Activated CD4-positive, alpha-beta memory T cell treated with anti-CD3 and anti-CD28 coated beads, Interleukin-2, amount 10 ng/mL, durations not matched to agents 7 days and 5 days (primary cell): ENCODE data around the gene RAD51B. TPM values are rescaled to one million over a fixed set of nuclear protein-coding genes. Genes with fewer than 3 reads are reported as not detected.

ENCODE experiments used
- CTCF ChIA-PET: fragments of 350-600 bp; sonication (Branson Sonifier 250); formaldehyde crosslinking; loops from one replicate; lab custom pipeline; 2021; ENCODE audit warnings: antibody characterized with exemption, inconsistent platforms; lab: Charles Lee
- POLR2A ChIA-PET: fragments of 350-600 bp; sonication (Branson Sonifier 250); formaldehyde crosslinking; loops from one replicate; lab custom pipeline; 2021; ENCODE audit warnings: antibody characterized with exemption; lab: Charles Lee
- DNase-seq: peaks from one replicate; pipeline ENCODE4 v3.0.0-alpha.2; 2020
- H3K27ac Mint-ChIP-seq: one replicate; pipeline ENCODE4 v1.8.0; 2021; ENCODE audit warnings: mild to moderate bottlenecking, mixed read lengths
- H3K27me3 Mint-ChIP-seq: one replicate; pipeline ENCODE4 v1.8.0; 2021; ENCODE audit warnings: mixed read lengths
- H3K36me3 Mint-ChIP-seq: one replicate; pipeline ENCODE4 v1.8.0; 2021; ENCODE audit warnings: low read depth, mixed read lengths
- H3K4me1 Mint-ChIP-seq: one replicate; pipeline ENCODE4 v1.8.0; 2021; ENCODE audit warnings: mixed read lengths
- H3K4me3 Mint-ChIP-seq: one replicate; pipeline ENCODE4 v1.8.0; 2021; ENCODE audit warnings: mild to moderate bottlenecking, mixed read lengths
- H3K9me3 Mint-ChIP-seq: one replicate; pipeline ENCODE4 v1.8.0; 2021; ENCODE audit warnings: mixed read lengths
- total RNA-seq, 2 experiments: library from RNA; stranded (reverse); gene quantifications; one replicate each; pipeline ENCODE4 v1.2.3, GENCODE V29; 2021

RAD51B gene
- total RNA-seq, 2 experiments from 2014 or later = 33.1 to 40.8 TPM

DNA sequence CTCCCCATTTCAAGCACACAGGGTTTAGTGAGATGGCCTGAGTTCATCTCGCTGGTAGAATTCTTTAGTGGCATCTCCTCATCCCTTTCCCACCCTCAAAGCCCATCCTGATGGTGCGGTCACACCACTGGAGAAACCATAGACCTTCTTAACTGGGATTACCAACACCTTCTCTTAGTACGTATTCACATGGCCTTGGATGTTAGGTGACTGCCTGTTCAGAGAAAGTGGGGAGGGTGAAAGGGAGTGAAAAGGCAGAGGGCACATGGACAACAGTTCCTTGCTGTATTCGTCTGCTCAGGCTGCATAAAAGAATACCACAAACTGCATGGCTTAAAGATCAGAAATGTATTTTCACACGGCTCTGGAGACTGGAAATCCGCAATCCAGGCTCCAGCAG, 667.2 kb downstream of the RAD51B start:
- Mint-ChIP-seq H3K4me1 (peaks cover 32% of the 10 kb centered on the region), H3K9me3 (no peaks in the 10 kb centered on the region), H3K27me3 (no peaks in the 10 kb centered on the region), H3K36me3 (no peaks in the 10 kb centered on the region), H3K4me3 (no peak overlapping the region), H3K27ac (no peak overlapping the region)
- CTCF ChIA-PET = no interaction called here
- POLR2A ChIA-PET = no interaction called here
- no peak for DNase-seq

DNA sequence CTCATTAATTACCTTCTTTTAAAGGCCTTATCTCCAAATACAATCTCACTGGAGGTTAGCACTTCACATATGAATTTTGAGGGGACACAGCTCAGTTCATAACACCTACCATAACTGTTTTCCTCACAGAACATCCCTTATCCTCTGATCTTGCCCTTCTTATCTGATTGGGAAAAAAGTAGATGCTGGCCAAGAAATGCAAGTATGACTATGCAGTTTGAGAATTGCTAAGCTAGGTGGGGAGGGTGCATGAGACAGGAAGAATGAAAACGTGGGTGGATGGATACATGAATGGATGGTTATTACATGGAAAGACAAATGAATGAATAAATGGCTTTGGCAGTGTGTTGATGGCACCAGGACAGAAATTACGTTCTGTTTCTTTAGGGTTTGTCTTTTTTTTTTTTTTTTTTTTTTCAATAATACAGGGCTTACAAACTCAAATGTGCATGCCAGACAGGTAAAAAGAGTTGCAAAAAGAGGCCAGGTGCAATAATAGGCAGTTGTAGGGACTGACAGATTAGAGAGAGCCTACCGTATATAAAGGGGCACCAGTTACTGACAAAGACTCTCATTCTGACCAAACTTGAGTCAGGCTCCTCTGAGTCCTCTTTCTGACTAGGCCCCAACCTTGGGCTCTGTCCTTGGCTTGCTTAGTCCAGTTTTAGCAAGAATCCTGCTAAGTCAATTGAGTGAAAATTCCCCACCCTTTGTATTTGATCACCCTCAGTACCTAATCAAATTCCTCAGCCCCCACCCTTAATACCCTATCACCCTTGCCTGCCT, 668.4 kb downstream of the RAD51B start:
- Mint-ChIP-seq H3K27me3 (no peaks in the 10 kb centered on the region), H3K4me1 (peaks cover 27% of the 10 kb centered on the region), H3K27ac (no peak overlapping the region), H3K9me3 (no peaks in the 10 kb centered on the region), H3K4me3 (no peak overlapping the region), H3K36me3 (no peaks in the 10 kb centered on the region)
- ChIA-PET POLR2A (no interaction called here), CTCF (no interaction called here)
- no peak for DNase-seq

DNA sequence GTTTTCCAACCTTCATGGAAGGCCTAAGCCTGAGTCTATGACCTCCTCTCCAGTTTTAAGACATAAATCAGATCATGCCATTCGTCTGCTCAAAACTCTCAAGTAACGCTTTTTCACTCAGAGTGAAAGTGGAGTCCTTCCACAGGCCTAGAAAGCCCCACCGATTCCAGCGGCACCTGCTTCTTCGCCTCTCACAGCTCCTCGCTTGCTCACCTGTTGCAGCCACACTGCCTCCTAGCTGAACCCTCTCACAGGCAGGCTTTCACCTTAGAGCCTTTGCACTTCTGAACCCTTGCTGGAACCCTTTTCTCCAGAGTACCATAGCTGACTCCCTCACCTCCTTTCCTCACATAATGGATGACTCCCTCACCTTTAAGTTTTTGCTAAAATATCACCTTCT, 672.2 kb downstream of the RAD51B start:
- H3K27me3 Mint-ChIP-seq = no peaks in the 10 kb centered on the region
- CTCF ChIA-PET = no interaction called here
- DNase-seq = no peak
- no peaks in the 10 kb centered on the region for H3K36me3 Mint-ChIP-seq
- no peaks in the 10 kb centered on the region for H3K9me3 Mint-ChIP-seq
- no peak overlapping the region for H3K27ac Mint-ChIP-seq
- peaks cover 6% of the 10 kb centered on the region for H3K4me1 Mint-ChIP-seq
- POLR2A ChIA-PET = no interaction called here
- no peak overlapping the region for H3K4me3 Mint-ChIP-seq

DNA sequence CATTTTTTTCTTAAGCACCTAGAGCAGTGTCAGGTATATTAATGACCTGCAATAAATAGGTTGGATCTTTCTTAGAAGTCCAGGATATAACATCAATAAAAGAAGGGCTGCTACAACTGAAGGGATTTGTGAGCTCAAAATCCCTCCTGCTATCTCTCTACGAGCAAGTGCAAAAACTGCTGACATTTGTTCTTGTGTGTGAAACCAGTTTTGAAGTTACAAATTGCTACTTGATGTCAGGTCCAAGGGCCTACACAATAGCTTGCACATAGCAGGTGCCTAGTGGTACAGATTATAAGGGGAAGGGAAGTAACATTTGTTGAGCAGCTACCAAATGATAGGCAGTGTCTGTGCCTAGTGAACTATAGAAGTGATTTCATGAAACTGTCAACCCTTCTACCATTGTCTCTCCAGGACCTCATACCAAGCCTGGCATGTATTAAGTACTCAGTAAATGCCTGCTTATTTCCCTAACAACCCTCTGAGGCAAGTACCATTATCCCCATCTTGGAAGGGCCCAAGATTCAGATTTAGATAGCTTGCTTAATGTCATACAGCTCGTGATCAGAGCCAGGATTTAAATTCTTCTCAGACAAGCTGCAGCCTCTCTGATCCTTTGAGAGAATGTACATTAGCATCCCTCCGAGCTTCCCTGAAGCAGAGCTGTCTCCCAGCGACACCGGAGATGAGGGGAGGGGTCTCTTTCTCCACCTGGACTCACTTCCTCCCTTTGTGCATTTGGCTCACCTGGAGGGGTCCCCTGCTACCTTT, 673.0 kb downstream of the RAD51B start:
- no peaks in the 10 kb centered on the region for H3K36me3 Mint-ChIP-seq
- CTCF ChIA-PET = interaction anchor here (0.7 kb wide), 1 partner anchor 296 kb away, joined by 3 read pairs; no protein-coding TSS in a partner anchor
- H3K4me3 Mint-ChIP-seq = no peak overlapping the region
- H3K4me1 Mint-ChIP-seq = peaks cover 6% of the 10 kb centered on the region
- POLR2A ChIA-PET = no interaction called here
- no peak overlapping the region for H3K27ac Mint-ChIP-seq
- no peaks in the 10 kb centered on the region for H3K9me3 Mint-ChIP-seq
- H3K27me3 Mint-ChIP-seq = no peaks in the 10 kb centered on the region
- DNase-seq = no peak

GRCh38 chr14:68493152-68493911, 673.8 kb downstream of the RAD51B start:
- no peak overlapping the region for H3K27ac Mint-ChIP-seq
- H3K27me3 Mint-ChIP-seq = no peaks in the 10 kb centered on the region
- no peaks in the 10 kb centered on the region for H3K9me3 Mint-ChIP-seq
- POLR2A ChIA-PET = no interaction called here
- CTCF ChIA-PET = interaction anchor here (0.7 kb wide), 1 partner anchor 295 kb away, joined by 3 read pairs; no protein-coding TSS in a partner anchor
- H3K4me1 Mint-ChIP-seq = peaks cover 3% of the 10 kb centered on the region
- no peak for DNase-seq
- no peak overlapping the region for H3K4me3 Mint-ChIP-seq
- no peaks in the 10 kb centered on the region for H3K36me3 Mint-ChIP-seq

GRCh38 chr14:68495101-68496039, 675.8 kb downstream of the RAD51B start:
- ChIA-PET CTCF (no interaction called here), POLR2A (no interaction called here)
- no peaks in the 10 kb centered on the region for H3K27me3 Mint-ChIP-seq
- H3K27ac Mint-ChIP-seq = no peak overlapping the region
- H3K36me3 Mint-ChIP-seq = no peaks in the 10 kb centered on the region
- DNase-seq = no peak
- no peaks in the 10 kb centered on the region for H3K4me1 Mint-ChIP-seq
- H3K4me3 Mint-ChIP-seq = no peak overlapping the region
- H3K9me3 Mint-ChIP-seq = no peaks in the 10 kb centered on the region

DNA sequence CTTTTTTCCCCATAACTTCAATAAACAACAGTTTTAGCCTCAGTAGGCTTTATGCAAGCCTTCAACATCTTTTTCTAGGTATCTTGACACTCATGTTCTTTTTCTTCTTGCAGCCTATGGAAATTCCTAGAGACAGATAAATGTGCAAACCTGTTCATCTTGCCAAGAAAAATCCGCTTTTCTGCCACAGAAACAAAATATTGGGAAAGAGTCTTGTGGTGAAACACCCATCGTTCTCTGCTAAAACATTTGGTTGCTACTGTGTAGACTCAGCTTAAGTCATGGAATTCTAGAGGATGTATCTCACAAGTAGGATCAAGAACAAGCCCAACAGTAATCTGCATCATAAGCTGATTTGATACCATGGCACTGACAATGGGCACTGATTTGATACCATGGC, 677.4 kb downstream of the RAD51B start:
- ChIA-PET POLR2A (no interaction called here), CTCF (no interaction called here)
- H3K27ac Mint-ChIP-seq = no peak overlapping the region
- no peak overlapping the region for H3K4me3 Mint-ChIP-seq
- H3K4me1 Mint-ChIP-seq = no peaks in the 10 kb centered on the region
- DNase-seq = no peak
- no peaks in the 10 kb centered on the region for H3K9me3 Mint-ChIP-seq
- H3K27me3 Mint-ChIP-seq = no peaks in the 10 kb centered on the region
- no peaks in the 10 kb centered on the region for H3K36me3 Mint-ChIP-seq

DNA sequence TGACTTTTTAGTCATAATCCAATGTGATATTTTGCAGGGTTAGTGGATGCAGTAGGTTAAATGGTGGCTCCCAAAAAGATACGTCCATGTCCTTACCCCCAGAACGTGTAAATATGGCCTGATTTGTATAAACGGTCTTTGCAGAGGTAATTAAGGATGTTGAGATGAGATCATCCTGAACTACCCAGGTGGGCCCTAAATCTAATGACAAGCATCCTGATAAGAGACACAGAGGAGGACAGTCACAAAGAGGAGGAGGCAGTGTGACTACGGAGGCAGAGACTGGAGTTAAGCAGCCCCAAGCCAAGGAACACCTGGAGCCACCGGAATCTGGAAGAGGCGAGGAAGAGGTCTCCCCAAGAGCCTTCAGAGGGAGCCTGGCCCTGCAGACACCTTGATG, 679.9 kb downstream of the RAD51B start:
- CTCF ChIA-PET = no interaction called here
- no peak overlapping the region for H3K27ac Mint-ChIP-seq

DNA sequence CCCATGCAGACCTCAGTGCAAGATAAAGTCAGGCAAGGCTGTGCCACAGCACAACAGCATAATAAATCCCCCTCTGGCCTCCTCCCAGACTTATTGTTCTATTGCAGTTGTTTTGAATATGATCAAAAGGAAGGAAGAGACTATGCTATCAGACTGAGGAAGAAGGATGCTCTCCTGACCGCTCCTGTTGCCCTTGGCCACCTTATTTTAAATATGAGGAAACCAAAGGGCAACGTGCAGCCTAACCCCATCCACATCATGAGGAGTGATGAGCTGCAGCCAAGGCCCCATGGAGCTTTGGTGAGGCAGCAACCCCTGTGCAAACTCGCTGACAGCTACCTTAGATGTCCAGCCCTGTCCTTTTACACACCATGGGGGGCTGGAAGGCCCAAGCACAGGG, 681.6 kb downstream of the RAD51B start:
- POLR2A ChIA-PET = no interaction called here
- Mint-ChIP-seq H3K4me1 (no peaks in the 10 kb centered on the region), H3K36me3 (no peaks in the 10 kb centered on the region), H3K4me3 (no peak overlapping the region), H3K27ac (no peak overlapping the region), H3K27me3 (no peaks in the 10 kb centered on the region), H3K9me3 (no peaks in the 10 kb centered on the region)
- CTCF ChIA-PET = no interaction called here
- no peak for DNase-seq

More for the DNA sequence above, 679.9 kb downstream of the RAD51B start:
- no peaks in the 10 kb centered on the region for H3K27me3 Mint-ChIP-seq
- no peak overlapping the region for H3K4me3 Mint-ChIP-seq
- DNase-seq = no peak
- H3K9me3 Mint-ChIP-seq = no peaks in the 10 kb centered on the region
- no peaks in the 10 kb centered on the region for H3K36me3 Mint-ChIP-seq
- no peaks in the 10 kb centered on the region for H3K4me1 Mint-ChIP-seq
- POLR2A ChIA-PET = no interaction called here

DNA sequence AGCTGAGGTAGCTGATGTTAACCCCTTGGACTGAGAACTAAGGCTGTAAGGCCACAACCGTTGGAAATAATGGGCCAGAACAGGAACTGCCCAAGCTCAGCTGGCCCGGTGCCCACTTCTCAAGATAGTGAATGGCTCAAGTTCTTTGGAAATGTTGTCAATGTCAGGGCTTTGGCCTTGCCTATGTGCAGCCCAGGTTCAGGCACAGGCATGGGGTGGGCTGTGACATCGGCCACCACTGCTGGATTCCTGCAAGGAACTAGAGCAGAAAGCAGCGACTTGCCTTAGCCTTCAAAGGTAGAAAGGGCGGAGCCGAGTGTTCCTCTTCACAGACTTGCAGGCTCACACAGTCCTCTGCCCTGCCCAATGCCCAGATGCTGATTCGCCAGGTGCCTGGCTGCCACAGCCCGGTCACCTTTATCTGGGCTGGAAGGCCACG, 682.1 kb downstream of the RAD51B start:
- CTCF ChIA-PET = no interaction called here
- peaks cover 4% of the 10 kb centered on the region for H3K4me1 Mint-ChIP-seq
- no peak overlapping the region for H3K27ac Mint-ChIP-seq
- no peaks in the 10 kb centered on the region for H3K9me3 Mint-ChIP-seq
- DNase-seq = no peak
- H3K4me3 Mint-ChIP-seq = no peak overlapping the region
- no peaks in the 10 kb centered on the region for H3K36me3 Mint-ChIP-seq
- no peaks in the 10 kb centered on the region for H3K27me3 Mint-ChIP-seq
- POLR2A ChIA-PET = no interaction called here

DNA sequence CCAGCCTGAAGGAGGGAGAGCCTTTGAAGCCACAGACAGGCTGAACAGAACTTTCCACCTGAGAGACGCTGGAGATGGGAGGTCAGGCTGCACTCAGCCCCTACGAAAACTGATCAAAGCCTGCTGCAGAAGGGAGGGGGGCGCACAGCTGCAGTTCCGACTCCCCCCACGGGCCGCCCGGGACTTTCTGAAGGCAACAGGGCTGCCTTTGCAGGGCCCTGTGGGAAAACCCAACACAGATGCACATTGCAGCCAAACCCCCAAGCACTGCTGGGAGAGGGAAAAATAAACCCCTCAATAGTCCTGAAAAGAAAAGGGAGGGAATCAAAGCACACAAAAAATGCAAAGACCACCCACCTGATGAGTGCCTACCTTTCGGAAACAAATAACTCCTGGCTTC, 682.7 kb downstream of the RAD51B start:
- Mint-ChIP-seq H3K27ac (no peak overlapping the region), H3K9me3 (no peaks in the 10 kb centered on the region), H3K4me1 (peaks cover 10% of the 10 kb centered on the region), H3K36me3 (no peaks in the 10 kb centered on the region), H3K4me3 (no peak overlapping the region), H3K27me3 (no peaks in the 10 kb centered on the region)
- ChIA-PET CTCF (no interaction called here), POLR2A (no interaction called here)
- DNase-seq = no peak

- H3K4me3 Mint-ChIP-seq = no peak overlapping the region
- DNase-seq = no peak
- H3K9me3 Mint-ChIP-seq = no peaks in the 10 kb centered on the region
- POLR2A ChIA-PET = no interaction called here
- no peak overlapping the region for H3K27ac Mint-ChIP-seq
- no peaks in the 10 kb centered on the region for H3K36me3 Mint-ChIP-seq
- H3K4me1 Mint-ChIP-seq = peaks cover 18% of the 10 kb centered on the region
- no peaks in the 10 kb centered on the region for H3K27me3 Mint-ChIP-seq
- CTCF ChIA-PET = no interaction called here
Measured at GRCh38 chr14:68503186-68503825, 683.7 kb downstream of the RAD51B start.
